IMR-90 (cell line): ENCODE data around the gene HMGXB3. TPM values are rescaled to one million over a fixed set of nuclear protein-coding genes. Genes with fewer than 3 reads are reported as not detected.
A peak's percentile ranks its signal among the peaks of the same experiment; 100 is the strongest.

Experiments
- ATAC-seq: fragments of 200-7000 bp; cut with Tn5 transposase; 2 replicates; pipeline ENCODE4 v1.9.1; 2020; ENCODE audit warnings: low read depth, mild to moderate bottlenecking, moderate library complexity
- BruUV-seq: library from RNA; stranded (reverse); fragments of 400-500 nt; replicated peaks from 2 replicates; lab custom pipeline; 2021; lab: Mats Ljungman, UMichigan
- CTCF ChIA-PET: fragments of 300-600 bp; formaldehyde crosslinking; extraction: SDS; loops from one replicate; lab custom pipeline; 2021; ENCODE audit warnings: antibody characterized with exemption; lab: Yijun Ruan, JAX
- POLR2A ChIA-PET: fragments of 300-600 bp; sonication (Branson Sonifier 250); formaldehyde crosslinking; loops from one replicate; lab custom pipeline; 2022; ENCODE audit warnings: antibody characterized with exemption; ENCODE audit not compliant: unreplicated experiment; lab: Charles Lee
- DNase-seq: peaks from one replicate; pipeline ENCODE4 v3.0.0; 2013
- H2AFZ ChIP-seq: replicated peaks from 2 replicates; pipeline ENCODE3; 2013; ENCODE audit warnings: low read length, mild to moderate bottlenecking; ENCODE audit not compliant: poor library complexity
- H2AK5ac ChIP-seq: 2 replicates; pipeline ENCODE4 v1.6.1; 2013; ENCODE audit warnings: low read depth, low read length, inconsistent platforms
- H2AK9ac ChIP-seq: replicated peaks from 2 replicates; pipeline ENCODE3; 2013; ENCODE audit warnings: mild to moderate bottlenecking, low read depth, low read length, moderate library complexity; ENCODE audit not compliant: poor library complexity
- H2BK120ac ChIP-seq: 2 replicates; pipeline ENCODE4 v1.6.1; 2013; ENCODE audit warnings: low read depth, low read length, inconsistent platforms
- H2BK15ac ChIP-seq: 3 replicates; pipeline ENCODE4 v1.6.1; 2013; ENCODE audit warnings: low read depth, low read length, inconsistent platforms
- H2BK20ac ChIP-seq: 2 replicates; pipeline ENCODE4 v1.6.1; 2013; ENCODE audit warnings: low read depth, mild to moderate bottlenecking, inconsistent platforms, low read length, moderate library complexity
- H2BK5ac ChIP-seq: 2 replicates; pipeline ENCODE4 v1.6.1; 2013; ENCODE audit warnings: mild to moderate bottlenecking, low read depth, low read length, inconsistent platforms; ENCODE audit not compliant: poor library complexity, severe bottlenecking
- H3K14ac ChIP-seq: replicated peaks from 2 replicates; pipeline ENCODE4 v1.6.1; 2013; ENCODE audit warnings: low read depth, low read length, inconsistent platforms
- H3K18ac ChIP-seq: 2 replicates; pipeline ENCODE4 v1.6.1; 2013; ENCODE audit warnings: low read depth, low read length, control low read depth
- H3K23ac ChIP-seq: 2 replicates; pipeline ENCODE4 v1.6.1; 2013; ENCODE audit warnings: low read depth, low read length, inconsistent platforms
- H3K27ac ChIP-seq: 2 replicates; pipeline ENCODE4 v1.5.1; 2013; ENCODE audit warnings: mild to moderate bottlenecking, control low read depth, low read length; ENCODE audit not compliant: insufficient read depth
- H3K27me3 ChIP-seq: 2 replicates; pipeline ENCODE4 v1.6.1; 2013; ENCODE audit warnings: low read length; ENCODE audit not compliant: control insufficient read depth, insufficient read depth
- H3K36me3 ChIP-seq: 2 replicates; pipeline ENCODE4 v1.6.1; 2013; ENCODE audit warnings: low read length, mixed read lengths; ENCODE audit not compliant: control insufficient read depth, insufficient read depth
- H3K4ac ChIP-seq: 2 replicates; pipeline ENCODE4 v1.6.1; 2013; ENCODE audit warnings: low read depth, low read length, inconsistent platforms
- H3K4me1 ChIP-seq: 2 replicates; pipeline ENCODE4 v1.6.1; 2013; ENCODE audit warnings: low read length, mixed read lengths; ENCODE audit not compliant: control insufficient read depth, insufficient read depth
- H3K4me2 ChIP-seq: 2 replicates; pipeline ENCODE4 v1.6.1; 2013; ENCODE audit warnings: low read depth, mild to moderate bottlenecking, control low read depth, low read length, moderate library complexity
- H3K4me3 ChIP-seq: 2 replicates; pipeline ENCODE4 v1.5.1; 2013; ENCODE audit warnings: low read depth, mild to moderate bottlenecking, control low read depth, low read length, moderate library complexity; ENCODE audit not compliant: insufficient read depth
- H3K56ac ChIP-seq: 2 replicates; pipeline ENCODE4 v1.6.1; 2013; ENCODE audit warnings: low read length, inconsistent platforms; ENCODE audit not compliant: insufficient read depth; ENCODE audit errors: extremely low read depth
- H3K79me1 ChIP-seq, 2 experiments: 2 replicates each; pipeline ENCODE4 v1.6.1; 2013; ENCODE audit warnings: low read length in 2 of 2, inconsistent platforms in 1 of 2, low read depth in 1 of 2
- H3K9ac ChIP-seq: 2 replicates; pipeline ENCODE4 v1.6.1; 2013; ENCODE audit warnings: low read depth, low read length, control low read depth
- H3K9me1 ChIP-seq: 2 replicates; pipeline ENCODE4 v1.6.1; 2013; ENCODE audit warnings: low read length, inconsistent platforms; ENCODE audit not compliant: insufficient read depth
- H3K9me3 ChIP-seq: 2 replicates; pipeline ENCODE4 v1.6.1; 2013; ENCODE audit warnings: low read length; ENCODE audit not compliant: control insufficient read depth, insufficient read depth
- H4K20me1 ChIP-seq: 2 replicates; pipeline ENCODE4 v1.6.1; 2013; ENCODE audit warnings: low read length, inconsistent platforms; ENCODE audit not compliant: insufficient read depth
- H4K5ac ChIP-seq: 2 replicates; pipeline ENCODE4 v1.6.1; 2013; ENCODE audit warnings: mild to moderate bottlenecking, low read depth, low read length, control low read depth
- H4K8ac ChIP-seq, 2 experiments: 2 replicates each; pipeline ENCODE4 v1.6.1; 2013; ENCODE audit warnings: low read depth in 2 of 2, low read length in 2 of 2, control low read depth in 1 of 2, inconsistent platforms in 1 of 2
- H4K91ac ChIP-seq: 2 replicates; pipeline ENCODE4 v1.6.1; 2013; ENCODE audit warnings: low read depth, low read length, inconsistent platforms; ENCODE audit not compliant: insufficient read depth
- BHLHE40 ChIP-seq: fragments of 150-350 bp; IDR thresholded peaks from 2 replicates; pipeline ENCODE4 v1.6.1; 2016; ENCODE audit warnings: mild to moderate bottlenecking, low read depth, low read length
- CEBPB ChIP-seq: IDR thresholded peaks from 2 replicates; pipeline ENCODE4 v1.6.1; 2012; ENCODE audit warnings: low read depth, low read length, improper control_type of control experiment
- POLR2A ChIP-seq: IDR thresholded peaks from 2 replicates; pipeline ENCODE4 v1.6.1; 2012; ENCODE audit warnings: mild to moderate bottlenecking, low read depth, low read length
- RAD21 ChIP-seq: IDR thresholded peaks from 2 replicates; pipeline ENCODE4 v1.6.1; 2012; ENCODE audit warnings: low read length, improper control_type of control experiment
- WGBS, 2 experiments: methylation state at CpG; one replicate each; pipeline versions ENCODE4 v1.1.5 to v1.1.7; 2013; ENCODE audit warnings: missing lambda C conversion rate in 2 of 2; ENCODE audit not compliant: insufficient read length in 1 of 2; ENCODE audit errors: extremely low coverage in 2 of 2; 5-methylcytosine and 5-hydroxymethylcytosine counted together
- dilution Hi-C: fragments of 300-500 bp; cut with HindIII; formaldehyde crosslinking; loops from one replicate; pipeline ENCODE4 v1.14.3; 2018; ENCODE audit warnings: low sequenced_read_pairs; ENCODE audit not compliant: unreplicated experiment
- in situ Hi-C: fragments of 300-500 bp; cut with MboI; formaldehyde crosslinking; loops from 3 replicates; pipeline ENCODE4 v1.14.3; 2019; ENCODE audit warnings: low sequenced_read_pairs, inconsistent platforms, mixed read lengths
- intact Hi-C: fragments of 100-400 bp; cut with micrococcal nuclease; formaldehyde crosslinking; loops from 2 replicates; pipeline ENCODE4 v1.10.0; 2022
- polyA plus RNA-seq, 3 experiments: library from polyadenylated mRNA; depleted of rRNA; stranded (reverse); fragments of >200 nt; gene quantifications; 2 replicates each; pipeline ENCODE4 v1.2.3, GENCODE V29; 2012; ENCODE audit warnings: low replicate concordance in 1 of 3
- total RNA-seq: library from RNA; depleted of rRNA; stranded (reverse); fragments of >200 nt; gene quantifications from 2 replicates; pipeline ENCODE4 v1.2.3, GENCODE V29; 2012

Gene HMGXB3
- total and polyA plus RNA-seq, 2 of the 4 experiments (the other 2 are of a cell fraction) = 27.6 to 30.6 TPM

DNA sequence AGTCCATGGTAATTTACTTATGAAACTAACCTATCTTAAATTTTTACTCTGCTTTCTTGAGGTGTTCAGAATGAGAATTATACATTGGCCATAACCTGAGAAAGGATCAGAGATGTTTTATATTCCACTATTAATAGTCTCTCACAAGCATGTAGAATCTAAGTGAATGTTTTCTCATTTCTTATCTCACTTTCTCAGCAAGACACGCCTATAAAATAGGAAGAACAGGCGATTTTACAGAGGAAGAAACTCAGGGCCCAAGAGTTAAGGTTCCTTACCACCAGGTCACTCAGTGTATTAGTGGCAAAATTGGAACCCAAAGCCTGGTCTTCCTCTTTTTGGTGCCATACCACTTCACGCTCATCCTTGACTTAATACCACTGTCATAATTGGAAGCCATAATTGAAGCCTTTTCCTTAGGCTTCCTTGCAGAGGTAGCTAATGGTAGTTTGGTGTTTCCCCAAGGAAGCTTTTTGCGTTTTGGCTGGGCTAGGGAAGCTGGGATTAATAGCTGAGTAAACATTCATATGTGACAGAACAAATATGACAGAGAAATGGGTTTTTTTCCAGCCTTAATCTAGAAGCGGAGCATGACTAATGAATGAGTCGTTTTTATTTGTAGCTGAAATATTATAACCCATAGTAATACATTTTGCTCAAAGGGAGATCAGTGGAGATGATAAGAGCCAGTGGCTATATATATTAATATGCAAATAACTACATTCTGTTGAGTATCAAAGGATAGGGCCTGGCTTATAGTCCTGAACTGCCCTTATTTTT, 16.9 kb downstream of the HMGXB3 start:
- Histone ChIP-seq H3K56ac (no peak overlapping the region), H4K20me1 (peaks cover 3% of the 10 kb centered on the region; the same call in 1 of the 2 replicates), H3K4me2 (no peak overlapping the region), H3K9me1 (peaks cover 5% of the 10 kb centered on the region), H2AK9ac (no peak overlapping the region), H2BK15ac (no peak overlapping the region), H3K9me3 (peaks cover 13% of the 10 kb centered on the region), H3K27me3 (no peaks in the 10 kb centered on the region), H3K14ac (peak overlapping the region; percentile 77), H3K27ac (no peak overlapping the region), H2AFZ (no peak overlapping the region), H3K9ac (no peak overlapping the region), H2AK5ac (peak overlapping the region; percentile 27; the same call in 1 of the 2 replicates), H3K18ac (no peak overlapping the region), H3K23ac (peak overlapping the region; percentile 45; the same call in 1 of the 2 replicates), H3K4ac (0 out of 2 replicates have a peak overlapping the region, but pooled peaks have one; percentile 5), H3K79me1 (peaks cover 29 to 41% of the 10 kb centered on the region in 2 experiments), H2BK5ac (no peak overlapping the region), H2BK20ac (no peak overlapping the region), H4K5ac (no peak overlapping the region), H2BK120ac (no peak overlapping the region), H3K36me3 (peaks cover 36% of the 10 kb centered on the region), H4K8ac (0 out of 4 replicates have a peak overlapping the region, but pooled peaks of 1 of the 2 experiments have one; percentile 38), H3K4me3 (no peak overlapping the region), H4K91ac (no peak overlapping the region), H3K4me1 (peaks cover 8% of the 10 kb centered on the region)
- ATAC-seq (peak; percentile 49), DNase-seq (peak; percentile 66)
- no TSS peak for BruUV-seq
- dilution Hi-C loops (no loop called here), in situ Hi-C loops (no loop called here), intact Hi-C loops (no loop called here)
- no CpG with 5 or more reads among the region's 6 CpGs for WGBS, 2 experiments
- CTCF ChIA-PET = interaction anchor here (1.0 kb wide), 1 partner anchor 183 kb away, joined by 3 read pairs; no protein-coding TSS in a partner anchor
- TF ChIP-seq BHLHE40 = no peak
- no peak for TF ChIP-seq RAD21
- no peak for TF ChIP-seq CEBPB
- TF ChIP-seq POLR2A = no peak
- POLR2A ChIA-PET = no interaction called here
